ENCODE results near the gene FNTB. TPM values are rescaled to one million over a fixed set of nuclear protein-coding genes. Genes with fewer than 3 reads are reported as not detected.

Gene FNTB
- total and polyA plus RNA-seq, 9 of the 15 experiments (the other 6 are each of a cell fraction or from before 2014, with no cell fraction given) = 6.9 to 23.2 (median 12.2) TPM

- TF ChIP-seq, protein P1, sequence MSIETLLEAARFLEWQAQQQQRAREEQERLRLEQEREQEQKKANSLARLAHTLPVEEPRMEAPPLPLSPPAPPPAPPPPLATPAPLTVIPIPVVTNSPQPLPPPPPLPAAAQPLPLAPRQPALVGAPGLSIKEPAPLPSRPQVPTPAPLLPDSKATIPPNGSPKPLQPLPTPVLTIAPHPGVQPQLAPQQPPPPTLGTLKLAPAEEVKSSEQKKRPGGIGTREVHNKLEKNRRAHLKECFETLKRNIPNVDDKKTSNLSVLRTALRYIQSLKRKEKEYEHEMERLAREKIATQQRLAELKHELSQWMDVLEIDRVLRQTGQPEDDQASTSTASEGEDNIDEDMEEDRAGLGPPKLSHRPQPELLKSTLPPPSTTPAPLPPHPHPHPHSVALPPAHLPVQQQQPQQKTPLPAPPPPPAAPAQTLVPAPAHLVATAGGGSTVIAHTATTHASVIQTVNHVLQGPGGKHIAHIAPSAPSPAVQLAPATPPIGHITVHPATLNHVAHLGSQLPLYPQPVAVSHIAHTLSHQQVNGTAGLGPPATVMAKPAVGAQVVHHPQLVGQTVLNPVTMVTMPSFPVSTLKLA (conservative IDR thresholded peaks at IDR 0.05) = peak in 1 of 2 experiments; percentile 10; a peak in 1 of 4 replicates
Observed at GRCh38 chr14:65042731-65043372, 56.2 kb downstream of the FNTB start (continued).

- CTCF ChIA-PET (ENCODE audit: low intra/inter-chr PET ratio) = no interaction called here
- 1% methylated on average over 11 of the region's 12 CpGs for WGBS (ENCODE audit: insufficient coverage, low coverage, missing lambda C conversion rate)
- no peak for TF ChIP-seq ZNF263 (CRISPR knock-in tag; IDR thresholded peaks at IDR 0.05; ENCODE audit: borderline replicate concordance)
- no peak for TF ChIP-seq TFAM (CRISPR knock-in tag; conservative IDR thresholded peaks at IDR 0.05)
- peak in 1 of 2 experiments; percentile 17; a peak in 1 of 4 replicates for TF ChIP-seq NRF1 (conservative IDR thresholded peaks at IDR 0.05 in 1 of 2, IDR thresholded peaks at IDR 0.05 in 1 of 2)
- no peak for TF ChIP-seq ZNF696 (CRISPR knock-in tag; conservative IDR thresholded peaks at IDR 0.05)
- no peak for TF ChIP-seq DNMT1 (IDR thresholded peaks at IDR 0.05)
- TF ChIP-seq AFF1 (IDR thresholded peaks at IDR 0.05; ENCODE audit: low read depth in 1 of 2, partially characterized antibody in 2 of 2) = no peak
- no peak for TF ChIP-seq ZNF24 (IDR thresholded peaks at IDR 0.05)
- TF ChIP-seq ZKSCAN1 (IDR thresholded peaks at IDR 0.05; ENCODE audit: low read depth, low read length) = no peak
- TF ChIP-seq ZNF175 (CRISPR knock-in tag; IDR thresholded peaks at IDR 0.05; ENCODE audit: low read depth) = no peak
- no peak for TF ChIP-seq ZNF695 (CRISPR knock-in tag; IDR thresholded peaks at IDR 0.05)
- 0 out of 2 replicates have a peak, but pooled peaks have one; percentile 25 for TF ChIP-seq MECOM (CRISPR knock-in tag; IDR thresholded peaks at IDR 0.05)
- no peak for TF ChIP-seq GATAD2A (IDR thresholded peaks at IDR 0.05)
- TF ChIP-seq ZBTB17 (CRISPR knock-in tag; IDR thresholded peaks at IDR 0.05) = no peak
- no peak for TF ChIP-seq STAT5A (IDR thresholded peaks at IDR 0.05; ENCODE audit: borderline replicate concordance, low read length)
Observed at GRCh38 chr14:65043893-65044595, 57.3 kb downstream of the FNTB start.

More at GRCh38 chr14:65043893-65044595, 57.3 kb downstream of the FNTB start:
- Histone ChIP-seq H3K9me1 (ENCODE audit: control insufficient read depth, insufficient read depth, low read length) (no peaks in the 10 kb centered on the region), H3K79me2 (ENCODE audit: control insufficient read depth, insufficient read depth, low read length) (no peaks in the 10 kb centered on the region), H3K9me3 (replicated peaks; ENCODE audit: control insufficient read depth, insufficient read depth, low read depth, low read length) (no peaks in the 10 kb centered on the region), H3K9ac (ENCODE audit: insufficient read depth in 1 of 2, low read depth in 2 of 2, low read length in 2 of 2) (peak overlapping the region; percentile 46 to 61), H3K4me1 (replicated peaks in 1 of 2; ENCODE audit: control insufficient read depth in 2 of 2, insufficient read depth in 2 of 2, low read length in 2 of 2) (peaks cover 19 to 44% of the 10 kb centered on the region in 2 experiments), H3K4me2 (ENCODE audit: insufficient read depth, low read length) (peak overlapping the region; percentile 69), H3K36me3 (ENCODE audit: control insufficient read depth, insufficient read depth, low read length) (peaks cover 35% of the 10 kb centered on the region; the same call in 2 of the 3 replicates), H3K27ac (ENCODE audit: extremely low read depth, low read depth, low read length) (peak overlapping the region; percentile 84), H2AFZ (ENCODE audit: low read depth, low read length) (peak overlapping the region; percentile 12; the same call in 1 of the 2 replicates), H3K4me3 (no peak overlapping the region; the same call in 1 of the 2 replicates), H3K27me3 (ENCODE audit: control insufficient read depth in 2 of 2, insufficient read depth in 2 of 2, low read length in 2 of 2) (no peaks in the 10 kb centered on the region), H4K20me1 (replicated peaks; ENCODE audit: control insufficient read depth, insufficient read depth, low read length) (no peaks in the 10 kb centered on the region)
- DNase-seq (ENCODE audit: extremely low read depth in 1 of 4, low spot score in 3 of 4) (peak in 1 of 4 experiments; percentile 34), FAIRE-seq (no peak), ATAC-seq (peak; percentile 69)
- in situ Hi-C loops (cut with MboI) (no loop called here), intact Hi-C loops (cut with micrococcal nuclease) (loop anchor here (5.0 kb wide), 1 partner anchor 58 kb away; the partner anchor contains the start of gene MAX)
- POLR2A ChIA-PET = interaction anchor here (0.6 to 1.9 kb wide), 5 partner anchors 9 to 89 kb away, joined by 3 to 10 read pairs (median 3); no protein-coding TSS in a partner anchor
- no TSS peak for BruUV-seq (replicated peaks)

Data from K562 (cell line).